ENCODE measurements around the gene CAMK2D.
A peak's percentile ranks its signal among the peaks of the same experiment; 100 is the strongest.

CAMK2D gene

GRCh38 chr4:113762186-113763028, 869 bp upstream of the CAMK2D start:
- DNase-seq, result peak; percentile 91 to 93

GRCh38 chr4:113760795-113761619, 531 bp downstream of the CAMK2D start:
- DNase-seq, result peak in 1 of 2 experiments; percentile 54

- DNase-seq, result peak in 1 of 2 experiments; percentile 10
Measured at GRCh38 chr4:113760094-113760794, 1.3 kb downstream of the CAMK2D start.

GRCh38 chr4:113759696-113760093, 1.8 kb downstream of the CAMK2D start:
- no peak for DNase-seq

GRCh38 chr4:113758372-113758771, 3.2 kb downstream of the CAMK2D start:
- DNase-seq, result no peak

- no peak for DNase-seq
Measured at GRCh38 chr4:113757486-113757885, 4.1 kb downstream of the CAMK2D start.

- DNase-seq, result no peak
Measured at GRCh38 chr4:113756005-113756410, 5.5 kb downstream of the CAMK2D start.

- no peak for DNase-seq
Measured at GRCh38 chr4:113750734-113751133, 10.8 kb downstream of the CAMK2D start.

GRCh38 chr4:113750296-113750695, 11.2 kb downstream of the CAMK2D start:
- DNase-seq, result no peak

GRCh38 chr4:113749178-113749577, 12.4 kb downstream of the CAMK2D start:
- DNase-seq, result no peak

GRCh38 chr4:113747949-113748348, 13.6 kb downstream of the CAMK2D start:
- DNase-seq, result no peak

- no peak for DNase-seq
Measured at GRCh38 chr4:113745711-113746110, 15.8 kb downstream of the CAMK2D start.

GRCh38 chr4:113744667-113745240, 16.8 kb downstream of the CAMK2D start:
- DNase-seq, result no peak

GRCh38 chr4:113743690-113744089, 17.8 kb downstream of the CAMK2D start:
- no peak for DNase-seq

- no peak for DNase-seq
Measured at GRCh38 chr4:113742643-113743042, 18.9 kb downstream of the CAMK2D start.

- no peak for DNase-seq
Measured at GRCh38 chr4:113741956-113742355, 19.6 kb downstream of the CAMK2D start.

- no peak for DNase-seq
Measured at GRCh38 chr4:113740857-113741379, 20.6 kb downstream of the CAMK2D start.

- no peak for DNase-seq
Measured at GRCh38 chr4:113739197-113739596, 22.3 kb downstream of the CAMK2D start.

GRCh38 chr4:113738251-113738650, 23.3 kb downstream of the CAMK2D start:
- peak in 1 of 2 experiments; percentile 2 for DNase-seq

GRCh38 chr4:113733685-113734084, 27.9 kb downstream of the CAMK2D start:
- DNase-seq, result no peak

GRCh38 chr4:113732967-113733527, 28.5 kb downstream of the CAMK2D start:
- no peak for DNase-seq

All from SHP77 (cell line).